ENCODE results near the gene DGKI. TPM values are rescaled to one million over a fixed set of nuclear protein-coding genes. Genes with fewer than 3 reads are reported as not detected.

The DGKI gene
- total and polyA plus RNA-seq, 2 experiments from 2014 or later, result 0.16 to 1.0 TPM

GRCh38 chr7:137895301-137896221 is 48.8 kb upstream of the DGKI start:
- H3K79me2 ChIP-seq (replicated peaks; ENCODE audit: insufficient read depth), result 0 out of 2 replicates have a peak, but pooled peaks cover 3% of the 10 kb centered on the region
- H3K27me3 ChIP-seq (ENCODE audit: insufficient read depth), result no peaks in the 10 kb centered on the region
- no peak overlapping the region for H3K27ac ChIP-seq (ENCODE audit: low read depth)
- Mint-ChIP-seq H3K4me1 (peaks cover 20% of the 10 kb centered on the region), H3K27me3 (ENCODE audit: insufficient read depth, low read depth, poor library complexity) (peaks cover 6% of the 10 kb centered on the region), H3K4me3 (no peak overlapping the region), H3K27ac (no peak overlapping the region), H3K9me3 (no peaks in the 10 kb centered on the region; the same call in 1 of the 3 replicates), H3K36me3 (ENCODE audit: low read depth) (peaks cover 54% of the 10 kb centered on the region)
- H3K4me2 ChIP-seq, result no peak overlapping the region
- ATAC-seq (no peak), DNase-seq (ENCODE audit: low spot score) (no peak)
- H3K9me2 ChIP-seq (ENCODE audit: insufficient read depth), result no peaks in the 10 kb centered on the region
- no peaks in the 10 kb centered on the region for H3F3A ChIP-seq (replicated peaks; ENCODE audit: low read depth)
- 0 out of 2 replicates have a peak, but pooled peaks cover 16% of the 10 kb centered on the region for H3K36me3 ChIP-seq (ENCODE audit: insufficient read depth)
- peaks cover 10% of the 10 kb centered on the region for H3K4me1 ChIP-seq (ENCODE audit: insufficient read depth)
- no peaks in the 10 kb centered on the region for H4K20me1 ChIP-seq (replicated peaks; ENCODE audit: insufficient read depth)
- H2AFZ ChIP-seq, result no peak overlapping the region
- TF ChIP-seq ZNF331 (CRISPR knock-in tag; IDR thresholded peaks at IDR 0.05; ENCODE audit: low read depth) (no peak), CREB1 (CRISPR knock-in tag; IDR thresholded peaks at IDR 0.05; ENCODE audit: low read depth) (no peak), POLR2AphosphoS5 (IDR thresholded peaks at IDR 0.05; ENCODE audit: low read depth) (no peak), EZH2phosphoT487 (IDR thresholded peaks at IDR 0.05; ENCODE audit: unreplicated experiment) (no peak), EZH2 (IDR thresholded peaks at IDR 0.05; ENCODE audit: low read depth, unreplicated experiment) (no peak), JUNB (IDR thresholded peaks at IDR 0.05; ENCODE audit: unreplicated experiment) (no peak), ZNF114 (CRISPR knock-in tag; IDR thresholded peaks at IDR 0.05) (no peak)
- TF ChIP-seq, protein P1, sequence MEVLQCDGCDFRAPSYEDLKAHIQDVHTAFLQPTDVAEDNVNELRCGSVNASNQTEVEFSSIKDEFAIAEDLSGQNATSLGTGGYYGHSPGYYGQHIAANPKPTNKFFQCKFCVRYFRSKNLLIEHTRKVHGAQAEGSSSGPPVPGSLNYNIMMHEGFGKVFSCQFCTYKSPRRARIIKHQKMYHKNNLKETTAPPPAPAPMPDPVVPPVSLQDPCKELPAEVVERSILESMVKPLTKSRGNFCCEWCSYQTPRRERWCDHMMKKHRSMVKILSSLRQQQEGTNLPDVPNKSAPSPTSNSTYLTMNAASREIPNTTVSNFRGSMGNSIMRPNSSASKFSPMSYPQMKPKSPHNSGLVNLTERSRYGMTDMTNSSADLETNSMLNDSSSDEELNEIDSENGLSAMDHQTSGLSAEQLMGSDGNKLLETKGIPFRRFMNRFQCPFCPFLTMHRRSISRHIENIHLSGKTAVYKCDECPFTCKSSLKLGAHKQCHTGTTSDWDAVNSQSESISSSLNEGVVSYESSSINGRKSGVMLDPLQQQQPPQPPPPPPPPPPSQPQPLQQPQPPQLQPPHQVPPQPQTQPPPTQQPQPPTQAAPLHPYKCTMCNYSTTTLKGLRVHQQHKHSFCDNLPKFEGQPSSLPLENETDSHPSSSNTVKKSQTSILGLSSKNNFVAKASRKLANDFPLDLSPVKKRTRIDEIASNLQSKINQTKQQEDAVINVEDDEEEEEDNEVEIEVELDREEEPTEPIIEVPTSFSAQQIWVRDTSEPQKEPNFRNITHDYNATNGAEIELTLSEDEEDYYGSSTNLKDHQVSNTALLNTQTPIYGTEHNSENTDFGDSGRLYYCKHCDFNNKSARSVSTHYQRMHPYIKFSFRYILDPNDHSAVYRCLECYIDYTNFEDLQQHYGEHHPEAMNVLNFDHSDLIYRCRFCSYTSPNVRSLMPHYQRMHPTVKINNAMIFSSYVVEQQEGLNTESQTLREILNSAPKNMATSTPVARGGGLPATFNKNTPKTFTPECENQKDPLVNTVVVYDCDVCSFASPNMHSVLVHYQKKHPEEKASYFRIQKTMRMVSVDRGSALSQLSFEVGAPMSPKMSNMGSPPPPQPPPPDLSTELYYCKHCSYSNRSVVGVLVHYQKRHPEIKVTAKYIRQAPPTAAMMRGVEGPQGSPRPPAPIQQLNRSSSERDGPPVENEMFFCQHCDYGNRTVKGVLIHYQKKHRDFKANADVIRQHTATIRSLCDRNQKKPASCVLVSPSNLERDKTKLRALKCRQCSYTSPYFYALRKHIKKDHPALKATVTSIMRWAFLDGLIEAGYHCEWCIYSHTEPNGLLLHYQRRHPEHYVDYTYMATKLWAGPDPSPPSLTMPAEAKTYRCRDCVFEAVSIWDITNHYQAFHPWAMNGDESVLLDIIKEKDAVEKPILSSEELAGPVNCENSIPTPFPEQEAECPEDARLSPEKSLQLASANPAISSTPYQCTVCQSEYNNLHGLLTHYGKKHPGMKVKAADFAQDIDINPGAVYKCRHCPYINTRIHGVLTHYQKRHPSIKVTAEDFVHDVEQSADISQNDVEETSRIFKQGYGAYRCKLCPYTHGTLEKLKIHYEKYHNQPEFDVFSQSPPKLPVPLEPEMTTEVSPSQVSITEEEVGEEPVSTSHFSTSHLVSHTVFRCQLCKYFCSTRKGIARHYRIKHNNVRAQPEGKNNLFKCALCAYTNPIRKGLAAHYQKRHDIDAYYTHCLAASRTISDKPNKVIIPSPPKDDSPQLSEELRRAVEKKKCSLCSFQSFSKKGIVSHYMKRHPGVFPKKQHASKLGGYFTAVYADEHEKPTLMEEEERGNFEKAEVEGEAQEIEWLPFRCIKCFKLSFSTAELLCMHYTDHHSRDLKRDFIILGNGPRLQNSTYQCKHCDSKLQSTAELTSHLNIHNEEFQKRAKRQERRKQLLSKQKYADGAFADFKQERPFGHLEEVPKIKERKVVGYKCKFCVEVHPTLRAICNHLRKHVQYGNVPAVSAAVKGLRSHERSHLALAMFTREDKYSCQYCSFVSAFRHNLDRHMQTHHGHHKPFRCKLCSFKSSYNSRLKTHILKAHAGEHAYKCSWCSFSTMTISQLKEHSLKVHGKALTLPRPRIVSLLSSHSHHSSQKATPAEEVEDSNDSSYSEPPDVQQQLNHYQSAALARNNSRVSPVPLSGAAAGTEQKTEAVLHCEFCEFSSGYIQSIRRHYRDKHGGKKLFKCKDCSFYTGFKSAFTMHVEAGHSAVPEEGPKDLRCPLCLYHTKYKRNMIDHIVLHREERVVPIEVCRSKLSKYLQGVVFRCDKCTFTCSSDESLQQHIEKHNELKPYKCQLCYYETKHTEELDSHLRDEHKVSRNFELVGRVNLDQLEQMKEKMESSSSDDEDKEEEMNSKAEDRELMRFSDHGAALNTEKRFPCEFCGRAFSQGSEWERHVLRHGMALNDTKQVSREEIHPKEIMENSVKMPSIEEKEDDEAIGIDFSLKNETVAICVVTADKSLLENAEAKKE (CRISPR knock-in tag; IDR thresholded peaks at IDR 0.05), result no peak
- TF ChIP-seq, protein P2, sequence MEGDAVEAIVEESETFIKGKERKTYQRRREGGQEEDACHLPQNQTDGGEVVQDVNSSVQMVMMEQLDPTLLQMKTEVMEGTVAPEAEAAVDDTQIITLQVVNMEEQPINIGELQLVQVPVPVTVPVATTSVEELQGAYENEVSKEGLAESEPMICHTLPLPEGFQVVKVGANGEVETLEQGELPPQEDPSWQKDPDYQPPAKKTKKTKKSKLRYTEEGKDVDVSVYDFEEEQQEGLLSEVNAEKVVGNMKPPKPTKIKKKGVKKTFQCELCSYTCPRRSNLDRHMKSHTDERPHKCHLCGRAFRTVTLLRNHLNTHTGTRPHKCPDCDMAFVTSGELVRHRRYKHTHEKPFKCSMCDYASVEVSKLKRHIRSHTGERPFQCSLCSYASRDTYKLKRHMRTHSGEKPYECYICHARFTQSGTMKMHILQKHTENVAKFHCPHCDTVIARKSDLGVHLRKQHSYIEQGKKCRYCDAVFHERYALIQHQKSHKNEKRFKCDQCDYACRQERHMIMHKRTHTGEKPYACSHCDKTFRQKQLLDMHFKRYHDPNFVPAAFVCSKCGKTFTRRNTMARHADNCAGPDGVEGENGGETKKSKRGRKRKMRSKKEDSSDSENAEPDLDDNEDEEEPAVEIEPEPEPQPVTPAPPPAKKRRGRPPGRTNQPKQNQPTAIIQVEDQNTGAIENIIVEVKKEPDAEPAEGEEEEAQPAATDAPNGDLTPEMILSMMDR (conservative IDR thresholded peaks at IDR 0.05; ENCODE audit: low read depth in 2 of 2), result no peak
- TF ChIP-seq, protein P3, sequence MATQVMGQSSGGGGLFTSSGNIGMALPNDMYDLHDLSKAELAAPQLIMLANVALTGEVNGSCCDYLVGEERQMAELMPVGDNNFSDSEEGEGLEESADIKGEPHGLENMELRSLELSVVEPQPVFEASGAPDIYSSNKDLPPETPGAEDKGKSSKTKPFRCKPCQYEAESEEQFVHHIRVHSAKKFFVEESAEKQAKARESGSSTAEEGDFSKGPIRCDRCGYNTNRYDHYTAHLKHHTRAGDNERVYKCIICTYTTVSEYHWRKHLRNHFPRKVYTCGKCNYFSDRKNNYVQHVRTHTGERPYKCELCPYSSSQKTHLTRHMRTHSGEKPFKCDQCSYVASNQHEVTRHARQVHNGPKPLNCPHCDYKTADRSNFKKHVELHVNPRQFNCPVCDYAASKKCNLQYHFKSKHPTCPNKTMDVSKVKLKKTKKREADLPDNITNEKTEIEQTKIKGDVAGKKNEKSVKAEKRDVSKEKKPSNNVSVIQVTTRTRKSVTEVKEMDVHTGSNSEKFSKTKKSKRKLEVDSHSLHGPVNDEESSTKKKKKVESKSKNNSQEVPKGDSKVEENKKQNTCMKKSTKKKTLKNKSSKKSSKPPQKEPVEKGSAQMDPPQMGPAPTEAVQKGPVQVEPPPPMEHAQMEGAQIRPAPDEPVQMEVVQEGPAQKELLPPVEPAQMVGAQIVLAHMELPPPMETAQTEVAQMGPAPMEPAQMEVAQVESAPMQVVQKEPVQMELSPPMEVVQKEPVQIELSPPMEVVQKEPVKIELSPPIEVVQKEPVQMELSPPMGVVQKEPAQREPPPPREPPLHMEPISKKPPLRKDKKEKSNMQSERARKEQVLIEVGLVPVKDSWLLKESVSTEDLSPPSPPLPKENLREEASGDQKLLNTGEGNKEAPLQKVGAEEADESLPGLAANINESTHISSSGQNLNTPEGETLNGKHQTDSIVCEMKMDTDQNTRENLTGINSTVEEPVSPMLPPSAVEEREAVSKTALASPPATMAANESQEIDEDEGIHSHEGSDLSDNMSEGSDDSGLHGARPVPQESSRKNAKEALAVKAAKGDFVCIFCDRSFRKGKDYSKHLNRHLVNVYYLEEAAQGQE (IDR thresholded peaks at IDR 0.05; ENCODE audit: unreplicated experiment), result no peak
- H3K4me3 ChIP-seq, result no peak overlapping the region

Data from GM23338 (cell line).